Skin epidermis (tissue), 12 donors: Measurements from ENCODE around the gene SERPING1.

Experiments
- H3K27ac ChIP-seq, 21 experiments: fragments of 200-600 bp; sonication (generic) in 11 of 21; one replicate each; pipeline ENCODE4 v1.5.0; 2020; ENCODE audit warnings: mild to moderate bottlenecking in 3 of 21, inconsistent platforms in 2 of 21, moderate library complexity in 2 of 21
- H3K4me3 ChIP-seq, 7 experiments: fragments of 200-600 bp; sonication (generic) in 2 of 7; one replicate each; pipeline ENCODE4 v1.5.0; 2020; ENCODE audit warnings: inconsistent platforms in 2 of 7, mild to moderate bottlenecking in 2 of 7, moderate library complexity in 1 of 7

Gene SERPING1

GRCh38 chr11:57633394-57634070 is 36.0 kb downstream of the SERPING1 start:
- H3K4me3 ChIP-seq = no peak overlapping the region
- H3K27ac ChIP-seq = peak overlapping the region in 1 of 21 experiments; percentile 59

GRCh38 chr11:57634311-57634710 is 36.8 kb downstream of the SERPING1 start:
- Histone ChIP-seq H3K4me3 (no peak overlapping the region), H3K27ac (peak overlapping the region in 1 of 21 experiments; percentile 59)

- no peak overlapping the region for H3K4me3 ChIP-seq
- no peak overlapping the region for H3K27ac ChIP-seq
These were observed 37.8 kb downstream of the SERPING1 start for GRCh38 chr11:57635246-57635645.

GRCh38 chr11:57637626-57638004 is 40.1 kb downstream of the SERPING1 start:
- Histone ChIP-seq H3K4me3 (peak overlapping the region; percentile 50 to 81 (median 70)), H3K27ac (peak overlapping the region in 18 of 21 experiments; percentile 59 to 94 (median 85))

DNA sequence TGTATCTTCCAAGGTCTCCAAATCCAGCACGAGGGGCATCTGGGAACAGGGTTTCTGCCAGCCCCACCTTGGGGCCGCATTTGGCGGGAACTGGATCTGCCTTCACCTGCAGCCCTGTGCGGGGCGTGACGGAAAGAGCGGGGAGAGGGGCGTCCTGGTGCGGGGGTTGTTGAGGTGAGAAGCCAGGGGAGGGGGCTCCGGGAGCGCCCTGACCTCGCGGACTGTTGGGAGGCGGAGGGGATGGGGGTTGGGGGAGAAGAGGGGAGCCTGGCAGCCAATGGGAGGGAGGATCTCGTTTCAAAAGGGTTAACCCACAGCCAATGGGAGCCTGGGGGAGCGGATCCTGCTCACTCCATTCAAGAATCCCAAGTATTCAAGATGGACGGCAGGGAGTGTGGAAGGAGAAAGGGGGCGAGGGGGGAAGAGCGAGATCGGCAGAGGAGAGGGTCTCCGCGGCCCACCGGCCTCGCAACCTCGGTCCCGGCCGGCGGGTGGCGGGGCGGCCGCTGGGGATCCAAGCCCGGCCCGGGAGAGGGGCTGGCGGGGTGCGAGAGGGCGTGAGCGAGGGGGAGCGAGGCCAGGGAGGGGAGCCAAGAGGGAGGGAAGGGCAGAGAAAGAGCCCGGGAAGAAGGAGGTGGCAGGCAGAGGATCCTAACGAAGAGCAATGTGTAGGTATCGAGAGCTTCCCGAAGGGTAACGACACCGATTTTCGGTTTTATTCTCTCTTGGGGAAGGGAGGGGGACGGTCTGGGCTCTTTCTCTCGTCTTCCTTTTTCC is 40.7 kb downstream of the SERPING1 start:
- H3K4me3 ChIP-seq = peak overlapping the region; percentile 50 to 81 (median 70)
- peak overlapping the region; percentile 31 to 94 (median 82) for H3K27ac ChIP-seq

GRCh38 chr11:57638811-57639320 is 41.4 kb downstream of the SERPING1 start:
- Histone ChIP-seq H3K27ac (peak overlapping the region in 20 of 21 experiments; percentile 31 to 94 (median 83)), H3K4me3 (peak overlapping the region; percentile 50 to 81 (median 70))

DNA sequence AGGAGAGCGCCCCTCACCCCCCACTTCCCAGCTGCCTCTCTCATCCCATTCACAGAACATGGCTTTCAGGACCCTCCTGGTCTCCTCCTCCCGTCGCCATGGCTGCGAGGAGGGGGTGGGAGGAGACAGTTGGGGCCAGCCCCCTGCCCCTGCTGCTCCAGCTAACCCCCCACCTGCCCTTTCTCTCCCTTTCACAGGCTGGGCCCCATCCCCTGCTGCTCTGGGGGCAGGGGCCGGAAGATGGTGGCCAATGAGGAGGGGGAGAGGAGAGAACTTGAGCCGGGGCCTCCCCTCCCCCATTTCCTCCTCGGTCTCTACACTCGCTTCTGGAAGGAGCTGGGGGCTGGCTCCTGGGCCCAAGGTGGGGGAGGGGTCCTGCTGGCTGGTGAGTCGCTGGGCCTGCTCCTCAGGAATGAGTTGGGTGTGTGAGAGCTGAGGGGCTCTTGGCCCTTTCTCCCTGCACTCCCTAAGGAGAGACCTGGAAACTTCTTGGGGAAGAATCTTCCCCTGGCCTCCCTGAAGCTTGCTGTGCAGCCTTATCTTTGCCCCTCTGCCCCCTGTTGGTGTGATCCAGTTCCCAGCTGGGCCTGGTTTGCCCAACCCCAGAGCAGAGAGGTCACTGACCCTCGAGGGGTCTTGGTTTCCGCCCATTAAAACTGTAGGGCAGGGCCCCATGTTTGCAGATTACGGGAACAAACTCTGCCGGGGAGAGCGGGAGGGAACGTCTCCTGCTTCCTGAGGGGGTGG is 42.0 kb downstream of the SERPING1 start:
- H3K4me3 ChIP-seq = peak overlapping the region; percentile 50 to 81 (median 70)
- H3K27ac ChIP-seq = peak overlapping the region in 11 of 21 experiments; percentile 18 to 94 (median 84)

GRCh38 chr11:57640068-57640800 is 42.7 kb downstream of the SERPING1 start:
- Histone ChIP-seq H3K4me3 (peak overlapping the region in 1 of 7 experiments; percentile 79), H3K27ac (peak overlapping the region in 5 of 21 experiments; percentile 2 to 94 (median 41))

DNA sequence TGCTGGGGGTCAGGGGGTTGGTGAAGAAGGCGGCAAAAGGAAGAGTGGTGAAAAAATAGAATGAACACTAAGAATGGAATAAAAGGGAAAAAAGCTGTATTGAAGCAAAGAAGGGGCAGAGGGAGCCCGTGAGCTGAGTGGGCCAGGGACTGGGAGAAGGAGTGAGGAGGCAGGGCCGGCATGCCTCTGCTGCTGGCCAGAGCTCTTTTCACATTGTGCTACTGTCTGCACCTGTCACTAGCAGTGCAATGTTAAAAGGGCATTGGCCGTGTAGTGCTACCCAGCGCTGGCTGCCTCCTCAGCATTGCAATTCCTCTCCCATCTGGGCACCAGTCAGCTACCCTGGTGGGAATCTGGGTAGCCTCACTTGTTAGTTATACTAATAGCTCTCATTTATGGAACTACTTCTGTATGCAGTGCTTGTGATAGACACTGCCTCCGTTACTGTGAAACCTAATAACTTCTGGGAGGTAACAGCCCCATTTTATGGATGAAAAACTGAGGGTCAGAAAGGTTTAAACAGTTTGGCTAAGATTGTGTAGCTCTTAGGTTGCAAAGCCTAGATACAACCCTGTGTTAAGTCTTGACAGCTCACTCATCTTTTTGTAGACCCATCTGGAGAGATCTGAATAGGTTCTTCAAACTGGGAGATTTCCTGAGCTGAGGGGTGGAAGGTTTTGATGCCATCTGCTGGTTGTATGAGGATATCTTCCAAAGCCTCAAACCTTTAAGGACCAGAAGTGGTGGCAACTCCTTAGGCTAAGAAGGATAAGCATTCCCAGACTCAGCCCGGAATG is 43.7 kb downstream of the SERPING1 start:
- Histone ChIP-seq H3K4me3 (no peak overlapping the region), H3K27ac (no peak overlapping the region)

GRCh38 chr11:57643802-57644201 is 46.3 kb downstream of the SERPING1 start:
- H3K27ac ChIP-seq = no peak overlapping the region
- H3K4me3 ChIP-seq = no peak overlapping the region

- H3K4me3 ChIP-seq = no peak overlapping the region
- peak overlapping the region in 4 of 21 experiments; percentile 18 to 54 (median 24) for H3K27ac ChIP-seq
These were observed 47.5 kb downstream of the SERPING1 start for GRCh38 chr11:57644748-57645688.

- Histone ChIP-seq H3K4me3 (no peak overlapping the region), H3K27ac (peak overlapping the region in 2 of 21 experiments; percentile 1 to 25)
These were observed 48.2 kb downstream of the SERPING1 start for GRCh38 chr11:57645689-57646085.

GRCh38 chr11:57646194-57646798 is 48.8 kb downstream of the SERPING1 start:
- H3K27ac ChIP-seq = peak overlapping the region in 1 of 21 experiments; percentile 25
- no peak overlapping the region for H3K4me3 ChIP-seq

DNA sequence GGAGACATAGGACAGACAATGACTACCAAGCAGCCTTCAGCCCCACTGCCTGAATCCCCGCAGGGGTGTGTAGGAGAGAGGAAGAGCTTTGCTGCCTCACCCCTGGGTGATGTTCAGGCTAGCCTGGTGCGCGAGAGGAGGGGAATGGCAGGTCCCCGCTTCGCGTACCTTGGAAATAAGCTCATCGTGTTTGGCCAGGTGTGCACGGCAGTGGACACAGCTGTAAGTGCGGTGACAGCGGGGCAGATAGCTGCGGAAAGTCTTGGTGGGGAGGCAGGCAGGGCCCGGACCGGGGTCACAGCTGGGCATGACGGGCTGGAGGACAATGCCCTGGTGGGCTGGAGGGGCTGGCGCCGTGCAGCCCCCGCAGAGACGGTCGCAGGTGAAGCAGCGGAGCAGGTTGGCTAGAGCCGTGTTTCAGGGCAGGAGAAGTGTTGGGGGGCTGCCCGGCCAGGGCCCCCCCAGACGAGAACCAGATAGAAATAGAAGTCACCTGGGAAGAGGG is 49.4 kb downstream of the SERPING1 start:
- H3K4me3 ChIP-seq = no peak overlapping the region
- no peak overlapping the region for H3K27ac ChIP-seq

DNA sequence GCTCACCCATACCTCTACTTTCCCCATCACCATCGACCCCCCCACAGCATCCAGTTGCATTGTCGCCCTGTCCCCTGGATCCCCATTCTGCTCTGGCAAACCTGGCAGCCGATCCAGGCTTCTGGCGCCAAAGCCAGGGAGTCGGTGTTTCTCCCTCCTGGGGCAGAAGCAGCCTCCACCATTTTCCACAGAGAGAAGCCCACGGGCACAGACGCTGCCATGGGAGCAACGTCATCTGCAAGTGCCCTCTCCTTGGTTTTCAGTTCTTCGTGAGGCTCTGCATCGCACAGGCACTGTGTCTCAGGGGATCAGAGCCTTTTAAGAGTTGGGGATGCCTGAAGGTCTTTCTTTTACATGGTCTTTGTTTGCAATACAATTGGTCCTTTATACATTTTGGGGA is 49.9 kb downstream of the SERPING1 start:
- Histone ChIP-seq H3K27ac (no peak overlapping the region), H3K4me3 (no peak overlapping the region)

GRCh38 chr11:57647960-57648800 is 50.7 kb downstream of the SERPING1 start:
- Histone ChIP-seq H3K4me3 (peak overlapping the region in 2 of 7 experiments; percentile 24 to 29), H3K27ac (no peak overlapping the region)
